Measurements from ENCODE around the gene SOST.

- TF ChIP-seq CTCF (IDR thresholded peaks at IDR 0.05) (no peak), POLR2A (IDR thresholded peaks at IDR 0.05) (no peak)
These were observed 40.5 kb upstream of the SOST start for GRCh38 chr17:43799047-43799446.
